NCI-H1436 (cell line): ENCODE data around the gene RAB10.
"Not testable (repeated sequence)": the region's sequence is repeated elsewhere in the genome, so short reads cannot be mapped to it uniquely, and the experiment has no call there.

Experiments used
- DNase-seq: peaks from one replicate; lab custom pipeline; 2025; lab: John Stamatoyannopoulos, UW

The RAB10 gene

DNA sequence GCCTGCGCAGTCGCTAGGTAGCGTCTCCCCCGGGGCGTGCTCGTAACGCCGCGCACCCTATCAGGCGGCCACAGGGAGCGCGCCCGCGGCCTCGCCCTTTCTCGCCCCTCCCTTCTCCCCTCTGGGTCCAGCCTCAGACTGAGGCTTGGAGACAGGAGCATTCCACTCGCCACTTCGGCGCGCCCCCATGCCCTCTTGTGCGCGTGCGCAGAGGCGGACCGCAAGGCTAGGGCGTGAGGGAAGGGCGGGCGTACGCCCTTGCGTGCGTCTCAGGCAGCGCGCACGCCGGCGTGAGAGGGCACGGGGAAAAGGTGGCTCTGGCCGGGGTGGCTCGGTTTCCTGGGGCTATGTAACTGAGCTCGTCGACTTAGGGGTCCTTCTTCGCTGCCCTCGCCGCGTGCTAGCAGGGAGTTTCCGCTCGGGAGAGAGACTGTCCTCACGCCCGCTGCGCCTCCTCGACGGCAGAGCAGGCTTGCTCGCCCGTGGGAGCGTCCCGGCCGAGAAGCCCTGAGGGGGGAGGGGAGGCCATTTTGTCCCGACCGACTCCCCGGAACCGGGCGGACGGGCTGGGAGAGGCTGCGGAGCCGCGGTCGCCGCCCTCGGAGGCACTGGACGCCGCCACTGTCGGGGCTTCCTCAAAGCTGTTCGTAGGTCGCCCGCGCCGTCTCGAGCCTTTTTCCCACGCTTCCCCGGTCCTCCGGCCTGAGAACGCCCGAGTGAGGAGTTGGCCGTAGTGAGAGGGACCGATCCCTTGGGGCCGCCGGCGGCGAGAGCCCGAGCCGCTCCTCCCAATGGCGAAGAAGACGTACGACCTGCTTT, at the start of gene RAB10:
Gene RAB10 (plus strand): TSS at position 267 of the 819 bp plus-strand sequence. CDS start 525 bp downstream, at position 792.
- peak; percentile 98 for DNase-seq

GRCh38 chr2:25988134-25988533, 45.8 kb upstream of the RAB10 start:
- DNase-seq = no peak

DNA sequence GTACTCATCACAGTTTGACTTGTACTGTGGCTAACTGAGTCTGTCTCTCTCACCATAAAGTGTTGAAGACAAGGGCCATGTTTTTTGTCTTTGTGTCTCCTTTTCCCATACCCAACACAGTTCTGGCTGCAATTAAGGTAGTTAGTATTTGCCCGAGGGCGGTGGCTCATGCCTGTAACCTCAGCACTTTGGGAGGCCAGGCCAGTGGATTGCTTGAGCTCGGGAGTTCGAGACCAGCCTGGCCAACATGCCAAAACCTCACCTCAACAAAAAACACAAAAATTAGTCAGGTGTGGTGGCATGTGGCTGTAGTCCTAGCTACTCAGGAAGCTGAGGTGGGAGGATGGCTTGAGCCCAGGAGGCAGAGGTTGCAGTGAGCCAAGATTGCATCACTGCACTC, 44.7 kb upstream of the RAB10 start:
- no peak for DNase-seq

DNA sequence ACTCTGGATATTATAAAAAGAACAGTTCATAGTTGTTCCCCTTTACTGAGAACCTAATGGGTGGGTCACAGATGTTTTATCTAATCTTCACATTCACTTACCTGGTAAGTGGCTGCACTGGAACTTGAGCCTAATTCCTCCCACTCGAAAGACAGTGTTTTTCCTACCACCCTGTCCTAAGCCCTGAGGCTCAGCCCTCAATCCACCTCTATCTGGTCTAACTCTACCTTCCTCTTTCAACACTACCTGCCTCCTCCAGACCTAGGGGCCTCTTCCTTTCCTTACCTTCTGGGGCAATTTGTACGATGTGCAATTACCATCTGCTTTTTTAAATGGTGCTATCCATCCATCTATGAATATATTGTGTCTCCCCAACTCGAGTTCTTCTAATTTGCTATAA, 41.9 kb upstream of the RAB10 start:
- DNase-seq = no peak

DNA sequence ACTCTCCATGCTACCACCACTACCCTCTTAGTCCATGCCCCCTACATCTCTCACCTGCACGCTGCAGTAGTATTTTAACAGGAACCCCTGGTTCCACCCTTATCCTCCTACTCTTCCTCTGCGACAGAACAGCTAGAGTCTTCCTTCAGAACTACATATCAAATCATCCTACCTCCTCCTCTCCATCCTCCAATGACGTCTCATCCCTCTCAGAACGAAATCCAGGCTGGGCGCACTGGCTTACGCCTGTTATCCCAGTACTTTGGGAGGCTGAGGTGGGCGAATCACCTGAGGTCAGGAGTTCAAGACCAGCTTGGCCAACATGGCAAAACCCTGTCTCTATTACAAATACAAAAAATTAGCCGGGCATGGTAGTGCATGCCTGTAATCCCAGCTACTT, 41.3 kb upstream of the RAB10 start:
- DNase-seq = no peak

GRCh38 chr2:25993049-25993448, 40.8 kb upstream of the RAB10 start:
- DNase-seq = no peak

DNA sequence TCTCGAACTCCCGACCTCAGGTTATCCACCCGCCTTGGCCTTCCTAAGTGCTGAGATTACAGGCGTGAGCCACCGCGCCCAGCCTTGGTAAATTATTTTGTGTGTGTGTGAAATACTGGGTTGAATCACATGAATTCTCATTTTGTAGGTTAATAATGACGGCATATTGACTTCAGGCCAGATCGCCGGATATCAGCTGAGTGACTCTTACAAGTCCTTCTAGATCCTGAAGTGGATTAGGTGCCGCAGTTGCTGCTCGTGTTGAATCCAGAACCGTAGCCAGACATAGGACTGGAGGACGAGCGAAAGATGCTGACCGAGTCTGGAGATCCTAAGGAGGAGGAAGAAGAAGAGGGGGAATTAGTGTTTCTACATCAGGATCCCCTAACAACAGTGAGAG, 39.4 kb upstream of the RAB10 start:
- no peak for DNase-seq

DNA sequence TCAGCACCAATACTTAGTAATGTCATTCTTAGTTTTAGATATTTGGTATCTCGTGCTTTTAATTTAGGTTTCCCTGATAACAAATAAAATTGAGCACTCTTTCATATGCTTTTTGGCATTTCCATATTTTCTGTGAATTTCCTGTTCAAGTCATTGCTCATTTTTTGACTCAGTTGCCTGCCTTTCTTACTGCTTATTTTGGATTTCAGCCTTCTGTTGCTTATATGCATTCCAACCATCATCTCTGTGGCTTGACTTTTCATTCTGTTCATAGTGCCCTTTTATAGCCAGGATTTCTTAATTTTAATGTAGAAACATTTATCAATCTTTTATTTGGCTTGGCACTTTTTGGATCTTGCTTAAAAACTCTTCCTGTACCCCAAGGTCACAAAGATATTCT, 37.0 kb upstream of the RAB10 start:
- DNase-seq = no peak

GRCh38 chr2:25998816-25999383, 35.0 kb upstream of the RAB10 start:
- not testable (repeated sequence) for DNase-seq

GRCh38 chr2:25999406-25999805, 34.5 kb upstream of the RAB10 start:
- DNase-seq = not testable (repeated sequence)

DNA sequence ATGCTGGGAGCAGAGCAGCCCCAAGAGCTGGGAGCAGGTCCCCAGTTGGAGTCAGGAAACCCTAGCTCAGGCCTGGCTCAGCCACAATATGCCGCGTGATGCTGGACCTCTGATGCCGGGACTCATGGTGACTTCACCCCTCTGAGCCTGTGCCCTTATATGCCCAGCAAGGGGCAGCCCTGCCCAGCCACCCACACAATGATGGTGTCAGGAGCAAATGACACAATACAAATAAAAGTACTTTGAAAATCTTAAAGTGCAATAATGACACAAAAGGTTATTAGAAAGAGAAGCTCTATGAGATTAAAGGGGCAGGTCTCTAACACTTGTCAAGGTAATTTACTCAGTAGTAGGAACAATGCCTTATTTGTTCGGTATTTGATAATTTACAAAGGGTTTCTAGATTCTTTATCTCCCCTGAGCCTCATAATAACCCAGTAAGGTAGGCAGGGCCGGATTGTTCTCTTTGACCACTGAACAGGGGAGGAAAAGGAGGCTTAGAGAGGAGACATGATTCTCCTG, 33.3 kb upstream of the RAB10 start:
- no peak for DNase-seq

GRCh38 chr2:26001743-26002351, 32.0 kb upstream of the RAB10 start:
- DNase-seq = no peak

GRCh38 chr2:26002632-26003310, 31.1 kb upstream of the RAB10 start:
- no peak for DNase-seq

GRCh38 chr2:26008095-26008494, 25.8 kb upstream of the RAB10 start:
- DNase-seq = no peak

DNA sequence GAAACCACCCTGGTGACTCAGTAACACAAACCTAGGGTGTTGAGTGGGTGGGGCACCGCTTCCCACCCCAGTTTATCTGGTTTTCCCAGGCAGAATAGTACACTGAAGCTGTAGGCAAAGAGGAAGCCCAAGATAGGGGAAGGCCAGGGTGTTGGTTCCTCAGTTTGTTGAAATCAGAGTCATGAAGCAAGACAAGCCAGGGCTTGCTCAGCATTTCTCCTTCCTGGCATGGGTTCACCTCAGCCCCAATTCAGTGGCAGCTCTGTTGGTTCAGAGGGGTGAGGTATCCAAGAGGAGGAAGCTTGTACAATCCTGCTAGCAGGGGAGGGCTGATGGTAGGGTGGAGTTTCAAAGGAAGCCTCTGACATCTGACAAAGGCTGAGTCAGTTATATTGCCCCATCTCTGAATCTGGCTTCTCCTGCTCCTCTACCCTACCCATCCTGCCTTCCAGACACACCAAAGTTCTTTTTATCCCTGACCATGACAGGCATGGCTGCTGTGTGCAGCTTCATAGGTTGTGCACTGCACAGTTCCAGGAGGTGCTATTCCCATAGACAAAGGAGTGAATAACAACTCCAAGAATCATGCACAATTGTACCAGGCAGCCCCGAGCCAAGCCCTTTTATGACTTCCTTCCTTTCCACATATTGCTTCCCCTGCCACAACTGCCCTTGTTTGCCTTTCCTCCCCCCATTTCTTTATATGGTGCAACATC, 24.9 kb upstream of the RAB10 start:
- no peak for DNase-seq

DNA sequence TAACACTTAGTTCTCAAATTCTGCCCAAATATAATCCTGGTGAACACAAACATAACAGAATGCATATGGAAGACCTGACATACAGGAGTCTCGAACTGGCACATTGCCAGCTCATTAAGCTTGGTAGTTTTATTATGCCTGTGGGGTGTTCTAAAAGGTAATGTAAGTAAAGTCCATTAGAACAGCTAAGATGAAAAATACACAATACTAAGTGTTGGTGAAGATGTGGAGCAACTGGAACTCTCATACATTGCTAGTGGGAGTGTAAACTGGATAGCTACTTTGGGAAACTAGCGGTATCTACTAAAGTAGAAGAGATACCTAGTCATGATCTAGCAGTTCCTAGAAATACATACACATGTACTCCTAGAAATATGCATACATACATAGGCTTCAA, 24.3 kb upstream of the RAB10 start:
- no peak for DNase-seq

GRCh38 chr2:26010943-26011342, 22.9 kb upstream of the RAB10 start:
- DNase-seq = no peak

GRCh38 chr2:26011609-26011989, 22.3 kb upstream of the RAB10 start:
- DNase-seq = no peak

DNA sequence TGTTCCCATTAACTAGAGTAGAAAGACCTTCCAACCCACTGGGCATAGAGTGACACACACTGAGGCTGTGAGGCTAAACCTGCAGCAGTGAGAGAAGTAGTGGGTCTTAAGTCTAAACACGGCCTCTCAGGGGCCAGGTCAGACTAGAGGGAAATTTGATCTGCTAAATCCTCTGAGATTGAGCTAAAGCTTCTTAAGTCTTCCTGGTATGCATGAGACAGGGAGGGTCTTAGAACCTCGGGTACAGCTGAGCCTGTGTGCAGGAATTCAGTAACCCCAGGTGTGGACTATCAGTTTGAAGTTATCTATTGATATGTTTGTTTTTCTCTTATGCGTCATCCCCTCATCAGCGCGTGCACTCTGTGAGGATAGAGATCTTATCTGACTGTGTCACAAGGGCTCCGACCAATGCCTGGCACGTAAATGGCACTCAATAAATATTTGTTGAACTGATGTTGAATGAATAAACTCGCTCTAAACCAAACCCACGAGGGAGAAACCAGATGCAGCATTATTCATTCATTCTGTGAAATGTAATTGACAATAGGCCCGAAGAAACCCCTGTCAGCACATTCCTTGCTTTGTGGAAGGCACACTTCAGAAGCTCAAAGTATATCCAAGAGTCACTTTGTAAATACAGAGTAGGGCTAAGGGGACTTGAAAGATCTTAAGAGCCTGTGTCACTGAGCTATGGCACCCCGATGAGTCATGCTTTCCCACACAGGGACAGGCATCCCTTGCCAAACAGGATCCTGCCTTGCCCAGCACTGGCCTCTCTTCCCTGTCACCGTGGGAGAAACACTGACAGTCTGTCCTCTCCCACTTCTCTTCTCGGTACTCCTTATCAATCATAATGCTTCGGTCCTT, 21.7 kb upstream of the RAB10 start:
- no peak for DNase-seq

DNA sequence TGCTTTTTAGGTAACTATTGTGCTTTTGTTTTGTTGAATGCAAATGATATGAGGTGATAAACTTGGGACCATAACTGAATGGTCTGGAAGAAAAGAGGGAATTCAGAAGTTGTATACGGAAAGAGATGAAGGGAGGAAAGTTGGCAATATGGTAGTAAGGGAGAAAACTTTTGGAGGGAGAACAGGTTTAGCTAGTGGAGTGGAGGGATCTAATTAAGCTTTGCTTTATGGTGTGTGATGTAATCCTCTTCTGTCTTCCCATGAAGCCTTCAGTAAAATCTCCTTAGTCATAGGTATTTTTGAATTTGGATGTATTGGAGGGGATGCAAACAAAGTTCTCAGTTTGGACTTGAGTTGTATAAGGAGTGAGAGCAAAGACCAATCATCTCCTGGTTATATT, 20.2 kb upstream of the RAB10 start:
- no peak for DNase-seq
